Left ventricle myocardium superior (tissue), 1 donor: ENCODE results near the gene LRSAM1. TPM values are rescaled to one million over a fixed set of nuclear protein-coding genes. Genes with fewer than 3 reads are reported as not detected.
A peak's percentile ranks its signal among the peaks of the same experiment; 100 is the strongest.

Experiments used
- ATAC-seq: fragments of 200-7000 bp; cut with Tn5 transposase; one replicate; pipeline ENCODE4 v1.9.1; 2020; ENCODE audit warnings: mild to moderate bottlenecking, moderate library complexity
- DNase-seq: peaks from one replicate; pipeline ENCODE4 v3.0.0-alpha.2; 2020
- intact Hi-C: fragments of 100-400 bp; cut with micrococcal nuclease; formaldehyde crosslinking; loops from one replicate; pipeline ENCODE4 v1.11.0; 2022
- total RNA-seq: library from RNA; stranded (reverse); fragmentation: NEBNext Ultra II Directional; extraction: Animal tissue kit (Norgen Biotek cat#: 25700); gene quantifications from one replicate; pipeline ENCODE4 v1.2.1, GENCODE V29; 2021
- donor health status: DM: no; HTN: yes; CAD: no; lungs with severe emphysema.

Gene LRSAM1
- total RNA-seq, 1 donor from 2014 or later: 52.0 TPM

DNA sequence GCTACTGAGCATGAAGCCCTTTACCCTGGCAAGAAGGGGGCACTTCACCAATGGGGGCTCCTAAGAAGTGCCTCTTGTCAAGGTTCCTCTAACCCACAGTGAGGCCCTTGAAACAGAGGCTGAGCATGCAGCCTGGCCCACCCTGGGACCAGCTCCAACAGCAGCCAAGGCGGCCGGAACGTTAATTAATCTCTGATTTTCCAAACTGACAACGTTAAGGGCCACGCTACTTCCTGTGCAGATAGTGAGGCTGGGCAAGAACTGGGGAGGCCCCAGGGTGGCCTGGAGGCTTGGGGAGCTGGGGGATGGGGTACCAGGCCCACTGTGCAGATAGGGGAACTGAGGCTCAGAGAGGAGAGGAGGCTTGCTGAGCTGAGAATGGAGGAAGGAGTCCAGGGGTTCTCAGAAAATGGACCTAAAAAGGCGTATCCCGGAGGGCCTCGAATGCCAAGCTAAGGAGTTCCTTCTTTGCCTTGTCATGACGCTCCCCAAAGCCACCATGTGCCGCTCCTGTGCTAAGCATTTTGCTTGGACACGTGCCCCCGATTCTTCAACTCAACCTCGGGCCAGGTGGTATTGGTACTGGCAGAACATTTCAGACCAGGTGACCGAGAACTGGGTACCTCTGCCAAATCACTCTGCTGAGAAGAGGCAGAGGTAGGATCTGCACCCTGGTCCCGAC lies 88.8 kb downstream of the LRSAM1 start:
- ATAC-seq (no peak), DNase-seq (no peak)
- intact Hi-C loops: loop anchor here (10.0 kb wide), 1 partner anchor 45 kb away; no protein-coding TSS in a partner anchor

GRCh38 chr9:127540664-127541041 lies 89.3 kb downstream of the LRSAM1 start:
- no peak for ATAC-seq
- intact Hi-C loops: no loop called here
- peak; percentile 47 for DNase-seq

DNA sequence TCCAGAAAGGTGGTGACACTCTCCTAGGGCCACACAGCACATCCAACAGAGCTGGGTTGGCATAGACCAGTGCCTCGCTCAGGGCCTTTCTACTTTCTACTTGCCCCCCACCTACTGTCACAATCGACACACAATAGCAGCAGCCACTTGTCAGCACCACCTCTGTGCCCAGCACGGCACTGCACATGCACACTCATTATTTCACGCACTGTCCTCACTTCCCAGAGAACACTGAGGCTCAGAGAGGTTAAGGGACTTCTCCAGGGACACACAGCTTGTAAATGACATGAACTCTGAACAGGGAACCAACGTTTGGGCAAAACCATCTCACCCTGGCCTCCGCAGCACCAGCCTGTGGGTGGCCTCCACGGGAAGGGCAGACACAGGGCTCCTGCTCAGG lies 89.9 kb downstream of the LRSAM1 start:
- DNase-seq (no peak), ATAC-seq (no peak)
- intact Hi-C loops: no loop called here

- peak; percentile 53 for ATAC-seq
- peak; percentile 67 for DNase-seq
- intact Hi-C loops: no loop called here
Observed at GRCh38 chr9:127541865-127542264, 90.6 kb downstream of the LRSAM1 start.

DNA sequence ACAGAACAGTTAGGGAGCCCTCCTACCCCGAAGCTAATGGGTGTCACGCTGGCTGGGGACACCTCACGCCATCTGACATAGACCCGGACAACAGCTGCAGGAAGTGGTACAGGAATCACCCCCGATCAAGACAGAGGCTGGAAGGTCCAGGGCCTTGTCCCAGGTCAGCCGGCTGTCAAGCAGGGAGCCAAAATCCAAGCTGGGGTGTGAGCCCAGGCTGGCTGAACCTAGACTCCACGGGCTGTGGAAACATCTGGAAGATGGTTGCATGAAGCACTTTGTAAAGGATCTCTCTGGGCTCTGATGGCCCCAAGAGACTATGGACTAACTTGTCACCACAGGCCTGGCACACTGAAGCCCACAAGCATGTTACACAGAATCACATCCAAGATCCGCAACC lies 91.9 kb downstream of the LRSAM1 start:
- intact Hi-C loops: no loop called here
- DNase-seq: peak; percentile 49
- peak; percentile 35 for ATAC-seq

- no peak for DNase-seq
- intact Hi-C loops: no loop called here
- no peak for ATAC-seq
Observed at GRCh38 chr9:127543973-127544533, 92.7 kb downstream of the LRSAM1 start.

DNA sequence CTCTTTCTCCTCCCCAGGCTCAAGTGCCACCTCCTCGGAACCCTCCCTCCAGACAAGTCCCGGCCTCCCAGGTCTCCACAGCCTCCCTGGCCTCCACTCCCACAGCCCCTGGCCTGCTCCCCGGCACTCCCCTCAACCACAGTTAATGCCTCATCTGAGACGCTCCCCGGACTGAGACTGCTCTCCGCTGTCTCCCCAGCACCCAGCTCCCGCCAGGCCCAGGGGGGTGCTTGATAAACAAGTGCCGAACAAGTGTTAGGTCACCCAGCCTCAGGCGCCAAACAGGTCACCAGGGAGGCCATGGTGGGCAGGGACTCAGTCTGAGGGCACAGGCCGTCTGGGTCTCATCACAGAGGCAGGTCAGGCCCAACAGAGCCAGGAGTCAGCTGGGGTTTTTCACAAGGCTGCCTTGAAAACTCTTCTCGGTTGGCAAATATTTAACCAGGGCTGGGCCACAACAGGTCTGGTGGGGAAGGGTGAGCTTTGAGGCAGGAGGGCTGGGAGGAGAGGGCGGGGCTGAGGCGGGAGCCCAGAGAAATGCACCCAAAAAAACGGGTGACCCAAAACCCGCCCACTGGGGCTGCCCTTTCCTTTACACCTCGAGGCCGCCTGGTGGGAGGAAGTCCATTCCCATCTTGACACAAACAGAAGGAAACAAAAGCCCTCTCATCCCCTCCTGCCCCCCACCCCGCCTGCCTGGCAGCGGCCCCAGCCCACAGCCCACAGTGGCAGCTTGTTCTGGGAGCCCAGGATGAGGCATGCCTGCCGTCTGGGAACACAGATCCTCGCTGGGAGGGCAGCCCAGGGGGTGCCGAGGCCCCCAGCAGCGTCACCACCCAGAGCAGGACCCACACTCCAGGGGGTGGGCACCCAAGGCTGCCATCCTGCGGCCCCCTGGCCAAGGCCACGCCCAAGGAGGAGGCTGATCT lies 94.2 kb downstream of the LRSAM1 start:
- ATAC-seq (peak; percentile 34), DNase-seq (peak; percentile 47)
- intact Hi-C loops: no loop called here

- intact Hi-C loops: no loop called here
- ATAC-seq: no peak
- no peak for DNase-seq
Observed at GRCh38 chr9:127546125-127546832, 95.0 kb downstream of the LRSAM1 start.

DNA sequence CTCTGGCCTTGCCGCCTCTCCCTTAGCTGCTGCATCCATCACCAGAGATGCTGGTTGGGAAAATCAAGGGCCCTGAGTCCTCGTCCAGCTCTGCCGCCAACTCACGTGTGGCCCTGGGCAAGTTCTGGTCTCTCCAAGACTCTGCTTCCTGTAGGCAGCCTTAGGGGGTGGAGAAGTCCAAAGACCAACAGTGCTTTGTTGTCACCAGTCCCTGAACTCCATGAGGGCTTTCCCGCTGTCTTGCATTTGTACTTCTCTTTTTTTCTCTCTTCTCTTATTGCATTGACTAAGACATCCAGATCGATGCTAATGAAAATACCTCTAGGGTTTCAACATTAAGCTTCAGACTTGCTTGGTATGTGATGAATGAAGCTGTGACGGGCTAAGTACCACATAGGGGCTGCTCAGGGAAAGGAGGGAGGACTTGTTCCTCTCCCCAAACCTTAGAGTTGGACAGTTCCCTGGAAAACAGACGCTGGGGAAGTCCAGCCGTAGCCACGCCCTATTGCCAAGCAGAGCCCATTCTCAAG lies 97.1 kb downstream of the LRSAM1 start:
- ATAC-seq (no peak), DNase-seq (no peak)
- intact Hi-C loops: no loop called here

- intact Hi-C loops: no loop called here
- DNase-seq: no peak
- ATAC-seq: no peak
Observed at GRCh38 chr9:127549218-127549617, 97.9 kb downstream of the LRSAM1 start.

DNA sequence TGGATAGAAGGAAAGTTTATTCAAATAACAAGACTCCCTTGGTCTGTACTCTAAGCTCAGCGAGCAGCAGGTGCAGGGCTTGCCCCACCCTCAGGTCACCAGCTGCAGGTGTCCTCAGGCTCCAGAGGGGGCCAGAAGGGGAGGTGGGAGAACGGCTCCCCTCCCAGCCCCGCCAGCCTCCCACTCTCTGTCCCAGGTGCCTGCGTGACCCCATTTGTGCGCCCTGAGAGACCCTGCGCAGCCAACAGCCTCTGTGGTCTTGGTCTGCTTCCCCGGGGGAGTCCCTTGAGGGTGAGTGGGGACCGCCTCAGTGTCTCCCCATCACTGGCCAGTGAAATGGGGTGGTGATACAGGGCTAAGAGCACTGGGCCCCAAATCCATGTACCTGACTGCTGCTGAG lies 98.4 kb downstream of the LRSAM1 start:
- DNase-seq (no peak), ATAC-seq (no peak)
- intact Hi-C loops: no loop called here

DNA sequence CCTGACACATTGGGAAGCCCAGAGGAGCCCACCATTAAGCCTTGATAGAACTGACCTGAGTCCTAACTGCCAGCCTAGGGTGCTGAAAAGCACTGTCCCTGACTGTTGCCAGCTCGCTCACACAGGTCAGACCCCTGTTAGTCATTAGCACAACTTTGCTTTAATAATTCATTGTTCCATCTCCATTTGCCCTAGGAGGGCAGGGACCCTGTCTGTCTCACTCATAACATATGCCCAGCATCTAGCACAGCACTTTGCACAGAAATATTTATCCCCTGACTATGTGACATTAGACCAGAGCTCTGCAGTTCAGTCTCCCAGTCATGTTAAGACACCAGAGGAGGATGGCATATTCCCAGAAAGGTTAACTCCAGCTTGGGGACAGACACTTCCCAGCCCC lies 99.0 kb downstream of the LRSAM1 start:
- intact Hi-C loops: no loop called here
- DNase-seq (no peak), ATAC-seq (no peak)

GRCh38 chr9:127550751-127551150 lies 99.4 kb downstream of the LRSAM1 start:
- DNase-seq (no peak), ATAC-seq (no peak)
- intact Hi-C loops: no loop called here

Other genes with a start within 250 kb of the LRSAM1 start
- 17.3 TPM for gene GARNL3, start 186.7 kb upstream of the LRSAM1 start, total RNA-seq
- 18.6 TPM for gene SLC2A8, start 54.3 kb upstream of the LRSAM1 start, total RNA-seq
- gene ZNF79, start 27.1 kb upstream of the LRSAM1 start, total RNA-seq: 7.4 TPM
- gene RPL12, start 104 bp upstream of the LRSAM1 start, total RNA-seq: 637 TPM
- gene STXBP1, start 160.8 kb downstream of the LRSAM1 start, total RNA-seq: 49.4 TPM